Heart left ventricle (tissue), 16 donors: ENCODE measurements around the gene ATCAY. TPM values are rescaled to one million over a fixed set of nuclear protein-coding genes. Genes with fewer than 3 reads are reported as not detected.
"Not testable (repeated sequence)": the region's sequence is repeated elsewhere in the genome, so short reads cannot be mapped to it uniquely, and the experiment has no call there.

Experiments used
- ATAC-seq, 4 donors: fragments of 200-7000 bp; cut with Tn5 transposase; one replicate each; pipeline ENCODE4 v1.9.1; 2020 to 2022; ENCODE audit warnings: moderate library complexity in 4 of 4, mild to moderate bottlenecking in 3 of 4, moderate number of reproducible peaks in 1 of 4
- DNase-seq, 5 donors: peaks; one replicate each; pipeline ENCODE4 v3.0.0-alpha.2; 2020
- H3K27ac ChIP-seq, 12 donors: fragments of 200-600 bp; sonication (generic) in 4 of 12; one replicate each; pipeline versions ENCODE4 v1.5.0 to v1.8.0; 2016 to 2022; ENCODE audit warnings: mild to moderate bottlenecking in 2 of 12
- H3K27me3 ChIP-seq, 9 donors: fragments of 200-600 bp; sonication (generic) in 2 of 9; one replicate each; pipeline versions ENCODE4 v1.5.1 to v1.8.0; 2016 to 2022; ENCODE audit warnings: mild to moderate bottlenecking in 3 of 9
- H3K36me3 ChIP-seq, 9 donors: fragments of 200-600 bp; sonication (generic) in 2 of 9; one replicate each; pipeline versions ENCODE4 v1.5.0 to v1.8.0; 2018 to 2022; ENCODE audit warnings: mild to moderate bottlenecking in 2 of 9
- H3K4me1 ChIP-seq, 12 donors: fragments of 200-600 bp; sonication (generic) in 4 of 12; one replicate each; pipeline versions ENCODE4 v1.5.0 to v1.8.0; 2016 to 2022; ENCODE audit warnings: mild to moderate bottlenecking in 3 of 12
- H3K4me3 ChIP-seq, 12 donors: fragments of 200-600 bp; sonication (generic) in 4 of 12; one replicate each; pipeline versions ENCODE4 v1.5.0 to v1.8.0; 2017 to 2022; ENCODE audit warnings: mild to moderate bottlenecking in 9 of 12, moderate library complexity in 4 of 12
- H3K9me3 ChIP-seq, 12 donors: fragments of 200-600 bp; sonication (generic) in 4 of 12; one replicate each; pipeline versions ENCODE4 v1.5.0 to v1.8.0; 2016 to 2022; ENCODE audit warnings: mild to moderate bottlenecking in 1 of 12
- POLR2A ChIP-seq, 2 donors: fragments of 450-650 bp; IDR thresholded peaks; one replicate each; pipeline ENCODE4 v1.6.1; 2017; ENCODE audit warnings: antibody characterized with exemption in 2 of 2, mild to moderate bottlenecking in 2 of 2, moderate library complexity in 2 of 2
- WGBS, 4 donors: extraction: QIAGEN DNeasy Blood & Tissue Kit in 2 of 4; methylation state at CpG; one replicate each; pipeline versions ENCODE4 v1.1.5 to v1.1.7; 2013 to 2018; 5-methylcytosine and 5-hydroxymethylcytosine counted together
- intact Hi-C, 10 donors: fragments of 100-400 bp; cut with DNase I; formaldehyde crosslinking; loops; one replicate each; pipeline versions ENCODE4 v1.11.1 to v1.14.2; 2022
- polyA plus RNA-seq, 2 donors: library from polyadenylated mRNA; stranded (reverse); fragments of 200-250 nt; gene quantifications; one replicate each; pipeline ENCODE4 v1.2.3, GENCODE V29; 2013
- total RNA-seq, 9 donors: library from RNA; depleted of rRNA in 2 of 9; stranded (reverse); fragments of >200 nt in 2 of 9; fragmentation: NEBNext Ultra II Directional in 3 of 9; extraction: Animal tissue kit (Norgen Biotek cat#: 25700) in 3 of 9; gene quantifications; one replicate each; pipeline versions ENCODE4 v1.1.0 to v1.2.4, GENCODE V29; 2016 to 2023
- TF ChIP-seq, protein P1 (sequence below), 12 donors: fragments of 200-600 bp; sonication (generic) in 4 of 12; IDR thresholded peaks; one replicate each; pipeline versions ENCODE4 v1.5.0 to v1.8.0; 2018 to 2022; ENCODE audit warnings: antibody characterized with exemption in 12 of 12, mild to moderate bottlenecking in 5 of 12
- donor health status: ischemic (EF 13 %, LVEDD 7.1; RV severe dilation, severe dysfunction).
- donor health status: healthy with polysubstance abuse.
- donor health status: DM: no; HTN: yes; CAD: no.
- donor health status: DM: no; HTN: no; CAD: no.
- donor health status: ischemic (EF 25% LVEDD 6.9; RV normal size, moderate dysfunction).
- donor health status: ischemic (EF 25% LVEDD 5.7; RV mildly dilated, moderate dysfunction).
- donor health status: healthy.
- donor health status: DM: yes; HTN: yes; CAD: no.
- donor health status: ischemic (EF 35%, LVEDD 5.7; RV mildly dilated, moderate dysfunction).
- donor health status: nonischemic (EF 11% LVEDD 7.7; RV severe dilation, severe dysfunction).
- donor health status: DM: yes; HTN: yes; CAD: no.
- donor health status: PGD.
- donor health status: ischemic (EF 29% LVEDD 5.4; RV normal size, mild dysfunction).
- donor health status: nonischemic (EF 23%, LVEDD 6.1; RV moderate dilation, normal function).

The ATCAY gene
- total and polyA plus RNA-seq, 11 donors = not detected

DNA sequence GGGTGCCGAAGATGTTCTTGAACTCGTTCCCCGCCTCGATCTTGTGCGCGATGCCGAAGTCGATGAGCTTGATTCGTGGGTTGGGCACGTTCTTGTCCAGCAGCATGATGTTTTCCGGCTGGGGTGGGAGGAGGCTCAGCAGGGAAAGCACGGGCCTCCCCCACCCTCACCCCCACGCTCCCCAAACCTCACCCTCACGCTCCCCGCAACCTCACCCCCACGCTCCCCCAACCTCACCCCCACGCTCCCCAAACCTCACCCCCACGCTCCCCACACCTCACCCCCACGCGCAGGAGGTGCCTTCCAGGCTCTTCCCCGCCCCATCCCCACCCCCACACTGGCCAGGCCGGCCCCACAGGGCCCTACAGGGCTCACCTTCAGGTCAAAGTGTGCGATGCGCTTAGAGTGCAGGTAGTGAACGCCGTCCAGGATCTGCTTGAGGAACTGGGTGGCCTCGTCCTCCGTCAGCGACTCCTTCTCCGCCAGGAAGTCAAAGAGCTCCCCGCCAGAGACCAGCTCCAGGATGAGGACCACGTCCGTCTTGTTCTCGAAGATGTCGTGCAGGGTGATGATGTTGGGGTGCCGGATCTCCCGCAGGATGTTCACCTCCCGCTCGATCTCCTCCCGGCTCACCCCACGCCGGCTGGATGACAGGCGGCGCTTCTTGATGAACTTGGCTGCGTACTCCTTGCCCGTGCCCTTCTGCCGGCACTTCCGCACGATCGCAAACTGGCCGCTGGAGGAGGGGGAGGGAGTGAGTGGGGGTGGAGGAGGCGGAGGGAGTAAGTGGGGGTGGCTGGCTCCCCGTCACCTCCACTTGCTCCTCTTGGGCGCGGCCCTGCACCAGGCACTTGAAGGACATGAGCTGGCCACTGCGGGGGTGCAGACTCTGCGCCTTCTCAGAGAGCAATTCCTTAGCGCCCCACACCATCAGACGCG is 84.0 kb downstream of the ATCAY start:
- peaks cover 13 to 57% (median 38%) of the 10 kb centered on the region in 12 donors for H3K4me1 ChIP-seq
- no peak for ATAC-seq
- intact Hi-C loops = loop anchor here in 2 of 10 donors (5.0 kb wide), 1 partner anchor 32 kb away; the partner anchor contains the start of gene NMRK2 (in 2 of the 2)
- no peak for TF ChIP-seq POLR2A (IDR thresholded peaks at IDR 0.05)
- TF ChIP-seq, protein P1, sequence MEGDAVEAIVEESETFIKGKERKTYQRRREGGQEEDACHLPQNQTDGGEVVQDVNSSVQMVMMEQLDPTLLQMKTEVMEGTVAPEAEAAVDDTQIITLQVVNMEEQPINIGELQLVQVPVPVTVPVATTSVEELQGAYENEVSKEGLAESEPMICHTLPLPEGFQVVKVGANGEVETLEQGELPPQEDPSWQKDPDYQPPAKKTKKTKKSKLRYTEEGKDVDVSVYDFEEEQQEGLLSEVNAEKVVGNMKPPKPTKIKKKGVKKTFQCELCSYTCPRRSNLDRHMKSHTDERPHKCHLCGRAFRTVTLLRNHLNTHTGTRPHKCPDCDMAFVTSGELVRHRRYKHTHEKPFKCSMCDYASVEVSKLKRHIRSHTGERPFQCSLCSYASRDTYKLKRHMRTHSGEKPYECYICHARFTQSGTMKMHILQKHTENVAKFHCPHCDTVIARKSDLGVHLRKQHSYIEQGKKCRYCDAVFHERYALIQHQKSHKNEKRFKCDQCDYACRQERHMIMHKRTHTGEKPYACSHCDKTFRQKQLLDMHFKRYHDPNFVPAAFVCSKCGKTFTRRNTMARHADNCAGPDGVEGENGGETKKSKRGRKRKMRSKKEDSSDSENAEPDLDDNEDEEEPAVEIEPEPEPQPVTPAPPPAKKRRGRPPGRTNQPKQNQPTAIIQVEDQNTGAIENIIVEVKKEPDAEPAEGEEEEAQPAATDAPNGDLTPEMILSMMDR (IDR thresholded peaks at IDR 0.05) = no peak
- no peaks in the 10 kb centered on the region for H3K27me3 ChIP-seq
- peak in 1 of 5 donors; percentile 7 for DNase-seq
- WGBS, 4 donors = 86 to 91% (median 88%) methylated on average over 49 to 60 of the region's 60 CpGs
- H3K9me3 ChIP-seq = no peaks in the 10 kb centered on the region
- H3K36me3 ChIP-seq = peaks cover 2 to 91% (median 87%) of the 10 kb centered on the region in 9 donors
- H3K27ac ChIP-seq = peak overlapping the region in 6 of 12 donors; percentile 12 to 100 (median 84)
- H3K4me3 ChIP-seq = no peak overlapping the region

DNA sequence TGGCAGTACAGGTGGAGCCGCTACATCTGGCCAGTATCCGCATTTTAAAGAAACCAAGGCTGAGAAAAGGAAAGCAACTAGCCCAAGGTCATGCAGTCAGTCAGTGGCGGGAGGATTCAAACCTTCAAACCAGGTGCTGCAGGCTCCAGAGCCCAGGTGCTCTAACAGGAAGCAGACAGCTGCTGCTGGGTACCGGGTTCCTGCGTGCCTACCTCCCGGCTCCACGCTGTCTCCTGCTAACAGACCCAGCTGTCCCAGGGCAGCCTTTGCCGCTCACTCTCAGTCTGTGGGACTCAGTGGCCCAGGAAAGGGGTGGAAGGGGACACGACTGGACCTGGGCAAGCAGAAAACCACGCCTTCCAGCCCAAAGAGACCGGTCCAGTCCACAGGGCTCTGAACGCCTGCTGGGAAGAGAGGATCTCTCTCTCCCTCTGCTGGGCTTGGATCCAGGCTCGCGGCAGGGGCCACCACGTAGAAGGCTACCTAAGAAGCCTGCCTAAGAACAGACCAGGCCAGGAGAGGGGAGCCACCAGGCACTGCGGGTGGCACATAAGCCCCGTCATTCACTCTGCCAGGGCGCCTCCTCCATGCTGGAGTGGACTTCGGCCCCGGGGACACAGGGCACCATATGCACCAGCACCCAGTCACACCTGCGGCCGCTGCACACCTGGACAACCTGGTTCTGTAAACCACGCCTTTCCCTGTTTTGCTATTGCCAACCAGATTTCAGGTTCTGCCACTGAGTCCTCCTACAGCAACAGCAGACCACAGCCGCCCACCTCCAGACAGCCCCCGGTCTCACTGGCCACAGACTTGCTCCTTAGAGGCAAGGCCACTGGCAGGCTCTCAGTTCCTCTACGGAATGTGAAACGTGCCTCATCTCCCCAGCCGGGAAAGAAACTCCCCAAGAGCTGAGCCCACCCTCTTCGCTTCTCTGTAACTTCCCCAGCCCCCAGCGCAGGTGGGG is 85.8 kb downstream of the ATCAY start:
- Histone ChIP-seq H3K27me3 (no peaks in the 10 kb centered on the region), H3K9me3 (no peaks in the 10 kb centered on the region), H3K36me3 (peaks cover 0 to 73% (median 69%) of the 10 kb centered on the region in 9 donors), H3K27ac (peak overlapping the region in 10 of 12 donors; percentile 84 to 100 (median 98)), H3K4me3 (peak overlapping the region in 5 of 12 donors; percentile 2 to 14 (median 4)), H3K4me1 (peaks cover 17 to 62% (median 47%) of the 10 kb centered on the region in 12 donors)
- DNase-seq (peak in 2 of 5 donors; percentile 19 to 54), ATAC-seq (no peak)
- 64 to 76% (median 65%) methylated on average over 19 to 30 of the region's 30 CpGs for WGBS, 4 donors
- TF ChIP-seq, protein P1 (IDR thresholded peaks at IDR 0.05) = no peak
- no peak for TF ChIP-seq POLR2A (IDR thresholded peaks at IDR 0.05)
- intact Hi-C loops = loop anchor here in 2 of 10 donors (5.0 kb wide), 1 partner anchor 34 kb away; the partner anchor contains the start of gene NMRK2 (in 2 of the 2)

DNA sequence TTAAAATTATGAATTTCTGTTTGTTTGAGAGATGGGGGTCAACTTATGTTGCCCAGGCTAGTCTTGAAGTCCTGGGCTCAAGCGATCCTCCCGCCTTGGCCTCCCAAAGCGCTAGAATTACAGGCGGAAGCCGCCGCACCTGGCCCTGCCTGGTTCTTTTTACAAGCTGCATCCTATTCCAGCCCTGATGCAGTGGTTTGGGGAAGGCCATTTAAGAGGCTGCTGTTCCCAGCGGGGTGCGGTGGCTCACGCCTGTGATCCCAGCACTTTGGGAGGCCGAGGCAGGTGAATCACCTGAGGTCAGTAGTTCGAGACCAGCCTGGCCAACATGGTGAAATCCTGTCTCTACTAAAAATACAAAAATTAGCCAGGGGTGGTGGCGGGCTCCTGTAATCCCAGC is 87.5 kb downstream of the ATCAY start:
- not testable (repeated sequence) for ATAC-seq, H3K27me3 ChIP-seq, H3K9me3 ChIP-seq
- peak overlapping the region; percentile 54 to 100 (median 98) for H3K27ac ChIP-seq
- peaks cover 17 to 57% (median 48%) of the 10 kb centered on the region in 12 donors for H3K4me1 ChIP-seq
- peak overlapping the region in 9 of 12 donors; percentile 3 to 96 (median 20) for H3K4me3 ChIP-seq
- 81 to 92% (median 87%) methylated on average over 12 of the region's 12 CpGs for WGBS, 4 donors
- H3K36me3 ChIP-seq = peaks cover 0 to 61% (median 54%) of the 10 kb centered on the region in 9 donors
- intact Hi-C loops = loop anchor here in 4 of 10 donors (2.0 to 5.0 kb wide), 4 partner anchors 15 to 36 kb away; partner anchors contain the start of genes NMRK2 (in 3 of the 4) and EEF2 (in 1 of the 4)
- DNase-seq = peak in 2 of 5 donors; percentile 10 to 31
